Measurements from ENCODE around the gene RAB18. TPM values are rescaled to one million over a fixed set of nuclear protein-coding genes. Genes with fewer than 3 reads are reported as not detected.

RAB18 gene
- total and polyA plus RNA-seq, 2 donors (not counting 1 experiment from before 2014, with no cell fraction given): 8.4 to 60.5 TPM

- Mint-ChIP-seq H3K27me3 (no peaks in the 10 kb centered on the region), H3K9me3 (ENCODE audit: insufficient read depth) (no peaks in the 10 kb centered on the region), H3K4me3 (no peak overlapping the region), H3K4me1 (peaks cover 32% of the 10 kb centered on the region), H3K27ac (no peak overlapping the region)
- Histone ChIP-seq H2AFZ (ENCODE audit: insufficient read depth, low read depth, low read length, poor library complexity, severe bottlenecking) (no peak overlapping the region), H3K4me2 (replicated peaks; ENCODE audit: low read depth, low read length, poor library complexity, severe bottlenecking) (no peak overlapping the region), H3K9me3 (ENCODE audit: control extremely low read depth in 1 of 3, control insufficient read depth in 2 of 3, insufficient read depth in 1 of 3, low read length in 2 of 3) (no peaks in the 10 kb centered on the region), H3K27me3 (replicated peaks in 1 of 4; ENCODE audit: control extremely low read depth in 1 of 4, control insufficient read depth in 3 of 4, insufficient read depth in 4 of 4, low read length in 3 of 4) (no peaks in the 10 kb centered on the region), H3K27ac (ENCODE audit: low read length in 2 of 2) (no peak overlapping the region), H4K20me1 (ENCODE audit: control insufficient read depth, insufficient read depth, low read length, poor library complexity, severe bottlenecking) (peaks cover 37% of the 10 kb centered on the region), H3K4me3 (ENCODE audit: control extremely low read depth in 1 of 5, extremely low read depth in 1 of 5, insufficient read depth in 1 of 5, low read depth in 2 of 5, low read length in 4 of 5) (no peak overlapping the region), H3K4me1 (ENCODE audit: control insufficient read depth in 2 of 2, insufficient read depth in 2 of 2, low read length in 2 of 2) (no peaks in the 10 kb centered on the region), H3K9ac (ENCODE audit: low read length) (no peak overlapping the region), H3K36me3 (replicated peaks in 1 of 2; ENCODE audit: control extremely low read depth in 1 of 2, control insufficient read depth in 1 of 2, extremely low read depth in 1 of 2, insufficient read depth in 2 of 2, low read length in 1 of 2) (peaks cover 0 to 5% of the 10 kb centered on the region in 2 experiments), H3K79me2 (ENCODE audit: control insufficient read depth, insufficient read depth, low read length) (peaks cover 46% of the 10 kb centered on the region)
- DNase-seq: no peak
- intact Hi-C loops (cut with micrococcal nuclease): no loop called here
- ATAC-seq (ENCODE audit: low read depth): no peak
- TF ChIP-seq EZH2 (IDR thresholded peaks at IDR 0.05; ENCODE audit: borderline replicate concordance, insufficient read depth, low read depth, low read length, poor library complexity, severe bottlenecking) (no peak), CTCF (IDR thresholded peaks at IDR 0.05) (no peak)
- 100% methylated on average over 1 of the region's 3 CpGs for WGBS (ENCODE audit: insufficient coverage)
- ChIA-PET POLR2A (no interaction called here), CTCF (interaction anchor here (0.6 kb wide), 1 partner anchor 946 kb away, joined by 3 read pairs; no protein-coding TSS in a partner anchor)
Observed at GRCh38 chr10:27526242-27526641, 22.1 kb downstream of the RAB18 start.

- Histone ChIP-seq H3K4me2 (replicated peaks; ENCODE audit: low read depth, low read length, poor library complexity, severe bottlenecking) (no peak overlapping the region), H2AFZ (ENCODE audit: insufficient read depth, low read depth, low read length, poor library complexity, severe bottlenecking) (no peak overlapping the region), H3K4me3 (ENCODE audit: control extremely low read depth in 1 of 5, extremely low read depth in 1 of 5, insufficient read depth in 1 of 5, low read depth in 2 of 5, low read length in 4 of 5) (no peak overlapping the region), H3K27ac (ENCODE audit: low read length in 2 of 2) (no peak overlapping the region), H3K79me2 (ENCODE audit: control insufficient read depth, insufficient read depth, low read length) (peaks cover 31% of the 10 kb centered on the region), H3K4me1 (ENCODE audit: control insufficient read depth in 2 of 2, insufficient read depth in 2 of 2, low read length in 2 of 2) (no peaks in the 10 kb centered on the region), H3K27me3 (replicated peaks in 1 of 4; ENCODE audit: control extremely low read depth in 1 of 4, control insufficient read depth in 3 of 4, insufficient read depth in 4 of 4, low read length in 3 of 4) (no peaks in the 10 kb centered on the region), H3K9me3 (ENCODE audit: control extremely low read depth in 1 of 3, control insufficient read depth in 2 of 3, insufficient read depth in 1 of 3, low read length in 2 of 3) (no peaks in the 10 kb centered on the region), H3K9ac (ENCODE audit: low read length) (no peak overlapping the region), H4K20me1 (ENCODE audit: control insufficient read depth, insufficient read depth, low read length, poor library complexity, severe bottlenecking) (peaks cover 26% of the 10 kb centered on the region), H3K36me3 (replicated peaks in 1 of 2; ENCODE audit: control extremely low read depth in 1 of 2, control insufficient read depth in 1 of 2, extremely low read depth in 1 of 2, insufficient read depth in 2 of 2, low read length in 1 of 2) (peaks cover 0 to 5% of the 10 kb centered on the region in 2 experiments)
- DNase-seq: no peak
- no peaks in the 10 kb centered on the region for H3K27me3 Mint-ChIP-seq
- ChIA-PET POLR2A (no interaction called here), CTCF (no interaction called here)
- no peak for TF ChIP-seq EZH2 (IDR thresholded peaks at IDR 0.05; ENCODE audit: borderline replicate concordance, insufficient read depth, low read depth, low read length, poor library complexity, severe bottlenecking)
- TF ChIP-seq CTCF (IDR thresholded peaks at IDR 0.05): no peak
- H3K4me1 Mint-ChIP-seq: peaks cover 23% of the 10 kb centered on the region
- H3K4me3 Mint-ChIP-seq: no peak overlapping the region
- H3K9me3 Mint-ChIP-seq (ENCODE audit: insufficient read depth): no peaks in the 10 kb centered on the region
- H3K27ac Mint-ChIP-seq: no peak overlapping the region
- ATAC-seq (ENCODE audit: low read depth): no peak
- intact Hi-C loops (cut with micrococcal nuclease): no loop called here
- no CpG with 5 or more reads among the region's 6 CpGs for WGBS (ENCODE audit: insufficient coverage)
Observed at GRCh38 chr10:27527666-27528295, 23.7 kb downstream of the RAB18 start.

Measured in B cell (primary cell).